HG02678 (cell line): ENCODE measurements around the gene ZNF438.

Source experiments
- ATAC-seq: cut with Tn5 transposase; IDR thresholded peaks from one replicate; pipeline ENCODE4 v1.9.1; 2021; ENCODE audit warnings: mild to moderate bottlenecking, moderate library complexity; ENCODE audit not compliant: unreplicated experiment

ZNF438 gene

GRCh38 chr10:30830315-30831230, 201.1 kb downstream of the ZNF438 start:
- no peak for ATAC-seq

GRCh38 chr10:30829901-30830300, 201.8 kb downstream of the ZNF438 start:
- no peak for ATAC-seq

- ATAC-seq, result no peak
These were observed 203.0 kb downstream of the ZNF438 start for GRCh38 chr10:30828680-30829079.

GRCh38 chr10:30828164-30828563, 203.5 kb downstream of the ZNF438 start:
- no peak for ATAC-seq

GRCh38 chr10:30827531-30828120, 204.0 kb downstream of the ZNF438 start:
- ATAC-seq, result no peak

- ATAC-seq, result no peak
These were observed 205.0 kb downstream of the ZNF438 start for GRCh38 chr10:30826679-30827078.

GRCh38 chr10:30825495-30825894, 206.2 kb downstream of the ZNF438 start:
- no peak for ATAC-seq

GRCh38 chr10:30825022-30825421, 206.6 kb downstream of the ZNF438 start:
- ATAC-seq, result no peak

GRCh38 chr10:30823651-30824050, 208.0 kb downstream of the ZNF438 start:
- no peak for ATAC-seq

GRCh38 chr10:30822693-30823465, 208.8 kb downstream of the ZNF438 start:
- no peak for ATAC-seq

- no peak for ATAC-seq
These were observed 209.5 kb downstream of the ZNF438 start for GRCh38 chr10:30821994-30822692.

- no peak for ATAC-seq
These were observed 210.2 kb downstream of the ZNF438 start for GRCh38 chr10:30821261-30821993.

GRCh38 chr10:30820261-30820991, 211.2 kb downstream of the ZNF438 start:
- no peak for ATAC-seq

GRCh38 chr10:30819341-30820181, 212.1 kb downstream of the ZNF438 start:
- ATAC-seq, result no peak

- no peak for ATAC-seq
These were observed 212.8 kb downstream of the ZNF438 start for GRCh38 chr10:30818854-30819253.

- ATAC-seq, result no peak
These were observed 213.5 kb downstream of the ZNF438 start for GRCh38 chr10:30818010-30818660.

GRCh38 chr10:30817541-30817940, 214.1 kb downstream of the ZNF438 start:
- no peak for ATAC-seq

- no peak for ATAC-seq
These were observed 214.9 kb downstream of the ZNF438 start for GRCh38 chr10:30816820-30817171.
